GM12801 (cell line): Measurements from ENCODE around the gene PLXDC1.

Experiments used
- CTCF ChIP-seq: IDR thresholded peaks from one replicate; pipeline ENCODE4 v1.5.1; 2011; ENCODE audit warnings: control low read depth; ENCODE audit not compliant: insufficient read length; ENCODE audit errors: extremely low read depth

Gene PLXDC1

GRCh38 chr17:39170109-39170508 lies 18.7 kb upstream of the PLXDC1 start:
- TF ChIP-seq CTCF: no peak

DNA sequence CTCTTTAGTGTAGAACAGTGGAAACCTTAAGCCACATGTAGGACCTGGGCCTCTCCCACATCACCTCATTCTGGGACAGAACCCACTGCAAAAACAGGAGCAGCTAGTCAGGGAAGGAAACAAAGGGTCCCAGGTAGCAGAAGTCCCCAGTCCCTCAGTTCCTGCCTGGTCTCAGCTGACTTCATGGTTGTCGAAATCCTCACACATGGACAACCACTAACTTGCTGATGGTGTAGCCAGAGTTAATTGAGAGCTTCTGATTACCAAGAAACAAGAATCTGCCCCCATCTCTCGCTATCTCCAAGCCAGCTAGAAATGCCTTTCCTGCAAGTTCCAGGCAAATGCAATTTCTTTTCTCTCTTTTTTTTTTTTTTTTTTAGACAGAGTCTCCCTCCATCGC lies 18.1 kb upstream of the PLXDC1 start:
- TF ChIP-seq CTCF: no peak

DNA sequence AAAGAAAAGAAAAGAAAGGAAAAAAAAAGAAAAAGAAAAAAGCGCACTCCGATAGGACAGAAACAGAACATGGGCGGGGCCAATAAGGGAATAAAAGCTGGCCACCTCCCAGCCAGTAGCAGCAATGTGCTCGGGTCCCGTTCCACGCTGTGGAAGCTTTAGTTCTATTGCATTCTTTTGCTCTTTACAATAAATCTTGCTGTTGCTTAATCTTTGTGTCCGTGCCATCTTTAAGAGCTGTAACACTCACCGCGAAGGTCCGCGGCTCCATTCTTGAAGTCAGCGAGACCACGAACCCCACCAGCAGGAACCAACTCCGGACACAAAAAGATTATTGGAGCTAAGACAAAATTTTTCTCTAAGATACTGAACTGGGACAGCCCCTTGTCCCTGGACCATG lies 17.7 kb upstream of the PLXDC1 start:
- TF ChIP-seq CTCF: no peak

- no peak for TF ChIP-seq CTCF
Measured at GRCh38 chr17:39167476-39167875, 16.0 kb upstream of the PLXDC1 start.

DNA sequence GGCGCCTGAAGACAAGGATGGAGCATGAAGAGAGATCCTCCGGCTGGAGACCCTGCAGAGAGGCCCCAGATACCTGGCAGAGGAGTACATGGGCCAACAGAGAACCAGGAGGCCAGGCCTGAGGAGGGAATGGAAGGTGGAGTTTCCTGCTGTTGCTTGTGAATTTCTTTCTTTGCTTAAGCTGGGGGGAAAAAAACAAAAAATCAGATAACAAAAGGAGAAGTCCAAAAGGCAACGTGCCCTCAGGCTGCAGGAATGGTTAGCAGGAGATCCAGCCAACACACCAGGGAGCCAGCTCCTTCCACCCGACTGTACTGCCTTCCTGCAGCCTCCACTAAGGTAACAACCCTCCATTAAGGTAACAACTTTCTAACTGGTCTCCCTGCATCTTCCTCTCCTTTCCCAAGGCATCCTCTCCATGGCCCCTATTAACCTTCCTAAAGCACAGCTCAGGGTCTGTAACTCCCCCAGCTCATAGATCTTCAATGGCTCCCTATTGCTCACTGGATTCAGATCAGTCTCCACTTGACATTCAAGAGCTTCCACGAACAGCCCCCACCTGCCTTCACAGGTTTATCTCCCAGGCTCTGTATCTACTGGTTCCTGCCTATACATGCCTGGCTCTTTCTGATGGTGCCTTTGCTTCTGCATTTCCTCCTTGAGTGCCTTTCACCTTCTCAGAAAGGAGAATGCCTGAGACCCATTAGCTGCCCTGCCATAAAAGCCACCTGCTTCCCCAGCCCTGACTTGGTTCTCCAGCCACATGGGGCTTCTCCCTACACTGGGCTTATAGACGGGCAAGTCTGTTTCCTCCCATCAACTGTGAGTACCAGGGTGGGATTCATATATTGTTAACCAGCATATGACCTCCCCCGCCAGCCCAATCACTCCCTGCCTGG lies 15.2 kb upstream of the PLXDC1 start:
- TF ChIP-seq CTCF: no peak

DNA sequence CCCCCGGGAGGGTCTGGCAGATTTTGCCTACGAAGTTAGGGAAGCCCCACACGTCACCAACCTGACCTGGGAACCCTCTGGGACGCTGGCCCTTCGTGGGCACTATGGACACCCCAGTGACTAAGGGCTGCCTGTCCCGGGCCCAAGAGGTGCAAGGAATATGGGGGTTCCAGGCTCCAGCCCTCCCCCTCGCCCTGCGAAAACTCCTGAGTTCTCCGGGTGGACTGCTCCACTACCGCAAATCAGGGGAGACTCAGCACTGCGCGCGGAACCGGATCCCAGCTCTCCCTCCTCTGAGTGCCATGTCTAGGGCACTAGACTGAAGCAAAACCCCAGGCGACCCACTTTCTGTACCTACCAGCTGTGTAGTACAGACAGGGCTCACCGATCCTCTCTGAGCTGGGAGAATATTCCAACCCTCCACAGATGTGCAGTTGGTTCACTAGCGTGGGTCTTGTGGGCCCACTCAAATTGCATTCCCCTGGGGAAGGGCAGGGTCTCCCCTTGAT lies 14.5 kb upstream of the PLXDC1 start, which contains the start of gene ARL5C:
ARL5C (minus strand) TSS at position 321 of the 509 bp plus-strand sequence. CDS start 401 bp downstream, outside the sequence.
- TF ChIP-seq CTCF: no peak

GRCh38 chr17:39165178-39165840 lies 13.9 kb upstream of the PLXDC1 start:
- TF ChIP-seq CTCF: no peak
